ENCODE results near the gene IFT74.
"Not testable (repeated sequence)": the region's sequence is repeated elsewhere in the genome, so short reads cannot be mapped to it uniquely, and the experiment has no call there.

IFT74 gene

GRCh38 chr9:27086818-27087680 is 130.8 kb downstream of the IFT74 start:
- no peaks in the 10 kb centered on the region for H3K27me3 ChIP-seq (ENCODE audit: control insufficient read depth, insufficient read depth, low read length)
- no peak overlapping the region for H3K9ac ChIP-seq (ENCODE audit: low read length)
- no peak overlapping the region for H3K27ac ChIP-seq (ENCODE audit: low read length)
- H3K36me3 ChIP-seq (ENCODE audit: control insufficient read depth, low read depth, low read length): no peaks in the 10 kb centered on the region
- H3K9me3 ChIP-seq (ENCODE audit: control insufficient read depth, low read depth, low read length): no peaks in the 10 kb centered on the region
- no peak overlapping the region for H3K4me3 ChIP-seq (ENCODE audit: low read length)
- H3K4me1 ChIP-seq (ENCODE audit: control insufficient read depth, low read depth, low read length): no peaks in the 10 kb centered on the region

- H3K36me3 ChIP-seq (ENCODE audit: control insufficient read depth, low read depth, low read length): no peaks in the 10 kb centered on the region
- no peaks in the 10 kb centered on the region for H3K4me1 ChIP-seq (ENCODE audit: control insufficient read depth, low read depth, low read length)
- H3K27me3 ChIP-seq (ENCODE audit: control insufficient read depth, insufficient read depth, low read length): no peaks in the 10 kb centered on the region
- no peak overlapping the region for H3K27ac ChIP-seq (ENCODE audit: low read length)
- no peaks in the 10 kb centered on the region for H3K9me3 ChIP-seq (ENCODE audit: control insufficient read depth, low read depth, low read length)
- H3K9ac ChIP-seq (ENCODE audit: low read length): no peak overlapping the region
- H3K4me3 ChIP-seq (ENCODE audit: low read length): no peak overlapping the region
These were observed 132.8 kb downstream of the IFT74 start for GRCh38 chr9:27088981-27089380.

DNA sequence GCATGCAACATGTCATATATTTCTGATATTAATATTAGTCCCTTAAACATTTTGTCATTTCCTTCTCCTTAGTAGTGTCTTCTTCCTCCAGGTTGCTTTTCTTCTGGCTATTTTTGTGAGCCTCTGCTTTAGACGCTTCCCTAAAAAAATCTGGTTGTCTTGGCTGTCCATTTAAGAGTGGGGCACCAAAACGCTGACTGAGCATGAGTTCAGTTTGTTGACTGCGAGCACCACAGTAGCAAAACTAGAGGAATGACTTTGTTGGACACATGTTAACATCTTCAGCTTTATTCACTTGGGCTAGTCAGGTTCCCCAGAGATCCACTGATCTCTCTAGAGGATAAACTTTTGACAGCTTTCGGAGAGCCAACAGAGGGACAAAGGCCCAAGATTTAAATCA is 133.5 kb downstream of the IFT74 start:
- no peak overlapping the region for H3K9ac ChIP-seq (ENCODE audit: low read length)
- H3K4me3 ChIP-seq (ENCODE audit: low read length): no peak overlapping the region
- no peaks in the 10 kb centered on the region for H3K27me3 ChIP-seq (ENCODE audit: control insufficient read depth, insufficient read depth, low read length)
- H3K27ac ChIP-seq (ENCODE audit: low read length): no peak overlapping the region
- H3K9me3 ChIP-seq (ENCODE audit: control insufficient read depth, low read depth, low read length): no peaks in the 10 kb centered on the region
- H3K4me1 ChIP-seq (ENCODE audit: control insufficient read depth, low read depth, low read length): no peaks in the 10 kb centered on the region
- H3K36me3 ChIP-seq (ENCODE audit: control insufficient read depth, low read depth, low read length): no peaks in the 10 kb centered on the region

DNA sequence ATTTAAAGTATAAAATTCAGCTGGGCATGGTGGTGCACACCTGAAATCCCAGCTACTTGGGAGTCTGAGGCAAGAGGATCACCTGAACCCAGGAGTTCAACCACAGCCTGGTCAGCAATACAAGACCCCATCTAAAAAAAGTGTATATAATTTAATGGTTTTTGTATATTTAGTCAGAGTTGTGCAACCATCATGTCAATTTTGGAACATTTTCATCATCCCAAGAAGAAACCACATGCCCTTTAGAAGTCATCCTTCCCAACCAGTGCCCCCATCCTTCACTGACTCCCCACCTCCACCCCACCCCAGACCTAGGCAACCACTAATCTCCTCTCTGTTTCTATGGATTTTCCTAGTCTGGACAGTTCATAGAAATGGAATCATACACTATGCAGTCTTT is 134.0 kb downstream of the IFT74 start:
- Histone ChIP-seq H3K4me1 (ENCODE audit: control insufficient read depth, low read depth, low read length) (no peaks in the 10 kb centered on the region), H3K27me3 (ENCODE audit: control insufficient read depth, insufficient read depth, low read length) (no peaks in the 10 kb centered on the region), H3K27ac (ENCODE audit: low read length) (no peak overlapping the region), H3K9ac (ENCODE audit: low read length) (no peak overlapping the region), H3K9me3 (ENCODE audit: control insufficient read depth, low read depth, low read length) (no peaks in the 10 kb centered on the region), H3K4me3 (ENCODE audit: low read length) (no peak overlapping the region), H3K36me3 (ENCODE audit: control insufficient read depth, low read depth, low read length) (no peaks in the 10 kb centered on the region)

DNA sequence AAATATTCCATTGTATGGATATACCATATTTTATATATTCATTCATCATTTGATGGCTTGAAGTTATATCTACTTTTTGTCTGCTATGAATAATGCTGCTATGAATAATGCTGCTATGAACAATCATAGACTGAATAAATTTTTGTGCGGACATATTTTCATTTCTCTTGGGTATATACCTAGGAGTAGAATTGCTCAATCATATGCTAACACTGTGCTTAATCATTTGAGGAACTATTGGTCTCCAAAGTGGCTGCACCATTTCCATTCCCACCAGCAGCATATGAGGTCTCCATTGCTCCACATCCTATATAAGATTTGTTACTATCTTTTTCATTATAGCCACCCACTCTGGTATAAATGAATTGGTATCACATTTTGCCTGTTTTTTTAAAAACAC is 134.5 kb downstream of the IFT74 start:
- Histone ChIP-seq H3K9ac (ENCODE audit: low read length) (no peak overlapping the region), H3K27ac (ENCODE audit: low read length) (no peak overlapping the region), H3K27me3 (ENCODE audit: control insufficient read depth, insufficient read depth, low read length) (no peaks in the 10 kb centered on the region), H3K9me3 (ENCODE audit: control insufficient read depth, low read depth, low read length) (no peaks in the 10 kb centered on the region), H3K36me3 (ENCODE audit: control insufficient read depth, low read depth, low read length) (no peaks in the 10 kb centered on the region), H3K4me3 (ENCODE audit: low read length) (no peak overlapping the region), H3K4me1 (ENCODE audit: control insufficient read depth, low read depth, low read length) (no peaks in the 10 kb centered on the region)

DNA sequence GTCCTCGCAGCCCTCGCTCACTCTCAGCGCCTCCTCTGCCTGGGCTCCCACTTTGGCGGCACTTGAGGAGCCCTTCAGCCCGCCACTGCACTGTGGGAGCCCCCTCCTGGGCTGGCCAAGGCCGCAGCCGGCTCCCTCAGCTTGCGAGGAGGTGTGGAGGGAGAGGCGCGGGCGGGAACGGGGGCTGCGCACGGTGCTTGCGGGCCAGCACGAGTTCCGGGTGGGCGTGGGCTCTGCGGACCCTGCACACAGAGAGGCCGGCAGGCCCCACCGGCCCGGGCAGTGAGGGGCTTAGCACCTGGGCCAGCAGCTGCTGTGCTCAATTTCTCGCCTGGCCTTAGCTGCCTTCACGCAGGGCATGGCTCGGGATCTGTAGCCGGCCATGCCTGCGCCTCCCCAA is 136.3 kb downstream of the IFT74 start:
- H3K4me1 ChIP-seq (ENCODE audit: control insufficient read depth, low read depth, low read length); H3K27me3 ChIP-seq (ENCODE audit: control insufficient read depth, insufficient read depth, low read length); H3K36me3 ChIP-seq (ENCODE audit: control insufficient read depth, low read depth, low read length); H3K4me3 ChIP-seq (ENCODE audit: low read length); H3K27ac ChIP-seq (ENCODE audit: low read length); H3K9ac ChIP-seq (ENCODE audit: low read length); H3K9me3 ChIP-seq (ENCODE audit: control insufficient read depth, low read depth, low read length): not testable (repeated sequence)

DNA sequence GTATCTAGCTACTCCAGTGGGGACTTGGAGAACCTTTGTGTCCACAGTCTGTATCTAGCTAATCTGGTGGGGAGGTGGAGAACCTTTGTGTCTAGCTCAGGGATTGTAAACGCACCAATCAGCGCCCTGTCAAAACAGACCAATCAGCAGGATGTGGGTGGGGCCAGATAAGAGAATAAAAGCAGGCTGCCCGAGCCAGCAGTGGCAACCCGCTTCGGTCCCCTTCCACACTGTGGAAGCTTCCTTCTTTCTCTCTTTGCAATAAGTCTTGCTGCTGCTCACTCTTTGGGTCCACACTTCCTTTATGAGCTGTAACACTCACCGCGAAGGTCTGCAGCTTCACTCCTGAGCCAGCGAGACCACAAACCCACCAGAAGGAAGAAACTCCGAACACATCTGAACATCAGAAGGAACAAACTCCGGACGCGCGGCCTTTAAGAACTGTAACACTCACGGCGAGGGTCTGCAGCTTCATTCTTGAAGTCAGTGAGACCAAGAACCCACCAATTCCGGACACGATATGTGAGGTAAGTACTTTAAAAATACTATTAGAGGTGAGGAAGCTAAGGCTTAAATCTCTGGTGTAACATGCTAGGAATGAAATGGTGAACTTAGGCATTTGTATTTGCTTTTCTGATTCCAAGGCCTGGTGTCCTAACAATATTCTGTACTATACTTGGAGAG is 137.3 kb downstream of the IFT74 start:
- H3K4me3 ChIP-seq (ENCODE audit: low read length); H3K36me3 ChIP-seq (ENCODE audit: control insufficient read depth, low read depth, low read length); H3K27me3 ChIP-seq (ENCODE audit: control insufficient read depth, insufficient read depth, low read length); H3K4me1 ChIP-seq (ENCODE audit: control insufficient read depth, low read depth, low read length); H3K27ac ChIP-seq (ENCODE audit: low read length); H3K9me3 ChIP-seq (ENCODE audit: control insufficient read depth, low read depth, low read length); H3K9ac ChIP-seq (ENCODE audit: low read length): not testable (repeated sequence)

DNA sequence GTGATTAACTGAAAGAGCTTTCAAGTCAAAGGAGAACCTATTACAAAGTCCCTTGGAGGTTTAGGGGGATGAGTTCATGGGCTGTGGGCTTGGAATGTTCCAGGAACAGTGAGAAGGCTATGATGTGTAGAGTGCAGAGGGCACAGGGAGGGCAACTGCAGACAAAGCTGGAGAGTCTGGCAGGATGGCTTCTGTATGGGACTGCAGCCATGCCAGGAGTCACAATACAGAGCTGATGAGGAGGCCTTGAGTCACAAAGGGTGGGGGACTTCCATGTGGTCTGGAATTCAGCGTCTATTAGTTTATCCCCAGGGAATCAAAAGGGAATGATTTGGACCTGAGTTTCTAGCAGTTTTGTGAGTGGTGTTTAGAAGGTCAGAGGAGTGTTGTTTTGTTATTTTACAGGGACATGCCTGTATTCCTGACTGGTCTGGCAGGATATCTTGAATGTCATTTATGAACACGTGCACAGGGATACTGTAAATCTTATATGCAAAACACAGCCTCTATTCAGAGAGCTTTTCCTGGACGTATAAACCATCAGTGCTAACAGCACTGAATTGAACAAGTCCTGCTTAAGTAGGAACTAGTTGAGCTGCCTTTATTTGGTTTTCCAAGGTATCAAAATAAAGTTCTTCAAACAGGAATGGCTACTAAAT is 138.6 kb downstream of the IFT74 start:
- Histone ChIP-seq H3K27ac (ENCODE audit: low read length) (no peak overlapping the region), H3K9ac (ENCODE audit: low read length) (no peak overlapping the region), H3K27me3 (ENCODE audit: control insufficient read depth, insufficient read depth, low read length) (no peaks in the 10 kb centered on the region), H3K4me3 (ENCODE audit: low read length) (no peak overlapping the region), H3K36me3 (ENCODE audit: control insufficient read depth, low read depth, low read length) (no peaks in the 10 kb centered on the region), H3K4me1 (ENCODE audit: control insufficient read depth, low read depth, low read length) (no peaks in the 10 kb centered on the region), H3K9me3 (ENCODE audit: control insufficient read depth, low read depth, low read length) (no peaks in the 10 kb centered on the region)

DNA sequence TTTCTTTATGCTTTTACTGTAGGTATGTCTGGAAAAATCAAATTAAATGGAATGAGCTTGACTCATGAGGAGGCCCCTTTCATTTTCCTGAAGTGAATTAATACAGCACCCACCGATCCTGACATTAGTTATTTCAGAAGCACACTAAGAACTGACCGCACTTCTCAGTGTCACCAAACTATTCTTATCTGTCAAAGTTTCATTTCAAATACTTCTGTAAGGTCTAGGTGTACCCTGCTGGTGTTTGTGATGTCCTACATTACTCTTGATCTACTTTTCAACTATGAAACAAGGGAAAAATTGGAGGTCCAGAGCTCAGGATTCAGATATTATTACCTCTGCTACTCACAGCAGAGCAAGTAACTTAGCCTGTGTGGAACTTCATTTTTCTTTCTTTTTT is 151.0 kb downstream of the IFT74 start:
- no peaks in the 10 kb centered on the region for H3K36me3 ChIP-seq (ENCODE audit: control insufficient read depth, low read depth, low read length)
- no peaks in the 10 kb centered on the region for H3K9me3 ChIP-seq (ENCODE audit: control insufficient read depth, low read depth, low read length)
- H3K27ac ChIP-seq (ENCODE audit: low read length): no peak overlapping the region
- peaks cover 13% of the 10 kb centered on the region for H3K4me1 ChIP-seq (ENCODE audit: control insufficient read depth, low read depth, low read length)
- no peak overlapping the region for H3K9ac ChIP-seq (ENCODE audit: low read length)
- no peak overlapping the region for H3K4me3 ChIP-seq (ENCODE audit: low read length)
- no peaks in the 10 kb centered on the region for H3K27me3 ChIP-seq (ENCODE audit: control insufficient read depth, insufficient read depth, low read length)

DNA sequence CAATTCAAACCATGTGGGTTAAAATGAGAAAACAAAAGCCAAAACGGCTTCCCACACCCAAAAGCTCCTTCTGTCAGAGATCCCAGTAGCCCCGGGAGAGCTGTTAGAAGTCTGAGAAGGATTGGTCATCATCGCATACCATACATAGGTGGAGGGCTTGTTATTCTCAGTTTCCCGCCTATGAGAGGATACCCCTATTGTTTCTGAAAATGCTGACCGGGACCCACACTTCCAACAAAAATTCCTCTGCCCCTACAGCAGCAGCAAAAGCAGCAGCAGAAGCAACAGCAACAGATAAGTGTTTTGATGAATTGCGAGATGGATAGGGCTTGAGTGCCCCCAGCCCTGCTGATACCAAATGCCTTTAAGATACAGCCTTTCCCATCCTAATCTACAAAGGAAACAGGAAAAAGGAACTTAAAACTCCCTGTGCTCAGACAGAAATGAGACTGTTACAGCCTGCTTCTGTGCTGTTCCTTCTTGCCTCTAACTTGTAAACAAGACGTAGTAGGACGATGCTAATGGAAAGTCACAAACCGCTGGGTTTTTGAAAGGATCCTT is 152.8 kb downstream of the IFT74 start, which contains the start of gene TEK:
Gene TEK, plus strand, starts transcription at position 245 of the 561 bp plus-strand sequence. CDS start 366 bp downstream, outside the sequence.
- H3K9ac ChIP-seq (ENCODE audit: low read length): peak within 1 kb of the TSS; percentile 60
- no peaks in the 10 kb centered on the region for H3K9me3 ChIP-seq (ENCODE audit: control insufficient read depth, low read depth, low read length)
- H3K36me3 ChIP-seq (ENCODE audit: control insufficient read depth, low read depth, low read length): no peaks in the 10 kb centered on the region
- H3K4me1 ChIP-seq (ENCODE audit: control insufficient read depth, low read depth, low read length): peaks cover 13% of the 10 kb centered on the region
- H3K27ac ChIP-seq (ENCODE audit: low read length): peak within 1 kb of the TSS; percentile 31
- H3K27me3 ChIP-seq (ENCODE audit: control insufficient read depth, insufficient read depth, low read length): no peaks in the 10 kb centered on the region
- peak within 1 kb of the TSS; percentile 58 for H3K4me3 ChIP-seq (ENCODE audit: low read length)

DNA sequence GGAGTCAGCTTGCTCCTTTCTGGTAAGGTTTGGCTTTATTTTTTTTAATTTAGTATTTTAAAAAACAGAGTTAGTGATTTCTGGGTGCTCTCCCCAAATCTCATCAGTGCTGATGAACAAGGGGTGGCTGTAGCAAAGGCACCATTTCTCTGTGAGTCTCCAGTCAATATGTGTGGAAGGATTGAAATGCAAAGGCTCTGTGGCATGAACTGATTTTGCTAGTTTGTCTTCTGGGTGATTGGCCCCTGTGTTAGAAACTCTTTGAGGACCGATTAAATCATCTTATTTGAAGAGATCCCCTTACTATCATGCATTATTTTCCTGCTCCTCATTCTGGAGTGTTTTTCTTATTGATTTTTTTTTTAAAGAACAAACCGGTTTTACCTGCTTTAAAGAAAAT is 153.4 kb downstream of the IFT74 start:
- H3K4me3 ChIP-seq (ENCODE audit: low read length): peak overlapping the region; percentile 58

More for the DNA sequence above, 153.4 kb downstream of the IFT74 start:
- Histone ChIP-seq H3K36me3 (ENCODE audit: control insufficient read depth, low read depth, low read length) (no peaks in the 10 kb centered on the region), H3K27me3 (ENCODE audit: control insufficient read depth, insufficient read depth, low read length) (no peaks in the 10 kb centered on the region), H3K9ac (ENCODE audit: low read length) (peak overlapping the region; percentile 60), H3K4me1 (ENCODE audit: control insufficient read depth, low read depth, low read length) (peaks cover 13% of the 10 kb centered on the region), H3K9me3 (ENCODE audit: control insufficient read depth, low read depth, low read length) (no peaks in the 10 kb centered on the region), H3K27ac (ENCODE audit: low read length) (no peak overlapping the region)
